ENCODE results near the gene RCOR1. TPM values are rescaled to one million over a fixed set of nuclear protein-coding genes. Genes with fewer than 3 reads are reported as not detected.

The RCOR1 gene
- total and polyA plus RNA-seq, 2 of the 4 experiments (the other 2 are of a cell fraction), result 9.0 to 11.2 TPM

GRCh38 chr14:102633906-102634595 is 41.6 kb downstream of the RCOR1 start:
- in situ Hi-C loops (cut with MboI; ENCODE audit: low sequenced_read_pairs), result no loop called here
- Histone ChIP-seq H4K5ac (ENCODE audit: low read depth, low read length) (no peak overlapping the region), H3K4ac (ENCODE audit: low read depth, low read length) (no peak overlapping the region), H3K14ac (replicated peaks; ENCODE audit: low read depth, low read length) (no peak overlapping the region), H2AFZ (replicated peaks; ENCODE audit: low read length, poor library complexity) (no peak overlapping the region), H2AK9ac (replicated peaks; ENCODE audit: low read depth, low read length, poor library complexity) (no peak overlapping the region), H3K9me3 (ENCODE audit: control insufficient read depth, insufficient read depth, low read length) (no peaks in the 10 kb centered on the region), H3K18ac (ENCODE audit: low read depth, low read length) (no peak overlapping the region), H4K8ac (ENCODE audit: low read depth in 2 of 2, low read length in 2 of 2) (no peak overlapping the region), H3K36me3 (ENCODE audit: control insufficient read depth, insufficient read depth, low read length) (no peaks in the 10 kb centered on the region), H3K4me1 (ENCODE audit: control insufficient read depth, insufficient read depth, low read length) (peaks cover 6% of the 10 kb centered on the region), H3K23ac (ENCODE audit: low read depth, low read length) (no peak overlapping the region), H3K4me3 (ENCODE audit: insufficient read depth, low read depth, low read length) (no peak overlapping the region), H2BK120ac (ENCODE audit: low read depth, low read length) (no peak overlapping the region), H3K9me1 (ENCODE audit: insufficient read depth, low read length) (peaks cover 16% of the 10 kb centered on the region), H3K27me3 (ENCODE audit: control insufficient read depth, insufficient read depth, low read length) (no peaks in the 10 kb centered on the region), H3K27ac (ENCODE audit: insufficient read depth, low read length) (no peak overlapping the region), H3K79me1 (ENCODE audit: low read depth in 1 of 2, low read length in 2 of 2) (peaks cover 37 to 66% of the 10 kb centered on the region in 2 experiments), H3K4me2 (ENCODE audit: low read depth, low read length) (no peak overlapping the region), H4K91ac (ENCODE audit: insufficient read depth, low read depth, low read length) (no peak overlapping the region), H3K56ac (ENCODE audit: extremely low read depth, insufficient read depth, low read length) (no peak overlapping the region), H2BK20ac (ENCODE audit: low read depth, low read length) (no peak overlapping the region), H4K20me1 (ENCODE audit: insufficient read depth, low read length) (peaks cover 34% of the 10 kb centered on the region), H2AK5ac (ENCODE audit: low read depth, low read length) (no peak overlapping the region), H3K9ac (ENCODE audit: low read depth, low read length) (no peak overlapping the region), H2BK15ac (ENCODE audit: low read depth, low read length) (no peak overlapping the region), H2BK5ac (ENCODE audit: low read depth, low read length, poor library complexity, severe bottlenecking) (no peak overlapping the region)
- 90% methylated on average over 2 of the region's 4 CpGs; no CpG with 5 or more reads in 1 of the 2 experiments for WGBS, 2 experiments (ENCODE audit: extremely low coverage in 2 of 2, insufficient read length in 1 of 2)
- DNase-seq (no peak), ATAC-seq (ENCODE audit: low read depth) (no peak)
- no TSS peak for BruUV-seq (replicated peaks)
- ChIA-PET CTCF (interaction anchor here (0.7 kb wide), 1 partner anchor 330 kb away, joined by 3 read pairs; no protein-coding TSS in a partner anchor), POLR2A (ENCODE audit: unreplicated experiment) (no interaction called here)
- TF ChIP-seq USF2 (IDR thresholded peaks at IDR 0.05; ENCODE audit: low read depth, low read length) (no peak), POLR2A (IDR thresholded peaks at IDR 0.05; ENCODE audit: low read depth, low read length) (no peak), SMC3 (IDR thresholded peaks at IDR 0.05; ENCODE audit: low read depth, low read length) (no peak), BHLHE40 (IDR thresholded peaks at IDR 0.05; ENCODE audit: low read depth, low read length) (no peak), MXI1 (IDR thresholded peaks at IDR 0.05; ENCODE audit: borderline replicate concordance, low read depth, low read length) (no peak), ELK1 (IDR thresholded peaks at IDR 0.05; ENCODE audit: borderline replicate concordance, low read depth, low read length) (no peak), RCOR1 (IDR thresholded peaks at IDR 0.05; ENCODE audit: insufficient replicate concordance, low read length) (no peak), RAD21 (IDR thresholded peaks at IDR 0.05; ENCODE audit: low read length) (no peak), FOS (IDR thresholded peaks at IDR 0.05; ENCODE audit: low read depth, low read length) (no peak), CTCF (conservative IDR thresholded peaks at IDR 0.05; ENCODE audit: low read depth, low read length) (no peak), CEBPB (IDR thresholded peaks at IDR 0.05; ENCODE audit: low read depth, low read length) (no peak), MAZ (IDR thresholded peaks at IDR 0.05; ENCODE audit: borderline replicate concordance, low read depth, low read length) (no peak)
- intact Hi-C loops (cut with micrococcal nuclease), result no loop called here
- dilution Hi-C loops (cut with HindIII; ENCODE audit: low sequenced_read_pairs, unreplicated experiment), result no loop called here
